ENCODE results near the gene NCKAP5.

NCKAP5 gene

DNA sequence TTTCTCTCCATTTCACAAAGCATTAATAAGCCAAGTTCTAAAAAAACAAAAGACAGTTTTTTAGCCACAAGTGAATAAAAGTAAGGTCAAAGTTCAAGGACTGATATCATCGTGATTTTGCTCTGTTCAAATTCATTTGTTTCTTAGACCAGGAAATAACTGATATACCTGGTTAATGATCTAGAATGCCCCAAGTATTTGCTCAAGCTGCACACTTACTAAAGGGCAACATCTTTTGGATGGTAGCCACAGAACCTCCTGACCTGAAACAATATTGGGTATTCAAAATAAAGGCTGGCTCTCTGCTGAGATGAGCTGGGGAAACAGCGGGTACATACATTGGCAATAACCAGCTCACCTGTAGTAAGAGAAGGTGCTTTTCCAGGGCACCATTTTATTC is 583.5 kb downstream of the NCKAP5 start:
- Histone ChIP-seq H3K36me3 (ENCODE audit: insufficient read depth, low read length) (no peaks in the 10 kb centered on the region), H3K79me2 (ENCODE audit: control insufficient read depth, insufficient read depth, low read length, unreplicated experiment) (no peaks in the 10 kb centered on the region), H3K27ac (ENCODE audit: low read depth, low read length) (no peak overlapping the region), H2AFZ (ENCODE audit: low read length, unreplicated experiment) (no peak overlapping the region), H3K27me3 (ENCODE audit: insufficient read depth, low read length) (no peaks in the 10 kb centered on the region), H3K4me1 (ENCODE audit: control insufficient read depth, insufficient read depth, low read length, unreplicated experiment) (no peaks in the 10 kb centered on the region), H3K4me3 (ENCODE audit: low read depth, low read length) (no peak overlapping the region)

DNA sequence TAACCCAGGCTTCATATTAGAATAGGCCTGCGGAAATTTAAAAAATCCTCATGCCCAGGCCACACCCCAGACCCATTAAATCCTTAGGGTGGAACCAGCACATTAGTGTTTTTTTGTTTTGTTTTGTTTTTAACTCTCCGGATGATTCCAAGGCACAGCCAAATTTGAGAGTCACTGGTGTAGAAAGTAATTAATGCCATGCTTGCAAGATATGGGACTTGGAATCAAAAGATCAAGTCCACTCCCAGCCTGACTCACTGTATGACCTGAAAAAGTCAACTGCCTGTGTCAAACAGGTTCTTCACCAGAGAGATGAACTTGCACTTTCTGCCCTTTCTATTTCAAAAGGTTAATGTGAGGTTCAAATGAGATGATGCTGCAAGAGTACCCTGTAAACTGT is 588.0 kb downstream of the NCKAP5 start:
- no peaks in the 10 kb centered on the region for H3K27me3 ChIP-seq (ENCODE audit: insufficient read depth, low read length)
- no peak overlapping the region for H3K4me3 ChIP-seq (ENCODE audit: low read depth, low read length)
- H3K79me2 ChIP-seq (ENCODE audit: control insufficient read depth, insufficient read depth, low read length, unreplicated experiment), result no peaks in the 10 kb centered on the region
- no peak overlapping the region for H2AFZ ChIP-seq (ENCODE audit: low read length, unreplicated experiment)
- peaks cover 4% of the 10 kb centered on the region for H3K4me1 ChIP-seq (ENCODE audit: control insufficient read depth, insufficient read depth, low read length, unreplicated experiment)
- H3K27ac ChIP-seq (ENCODE audit: low read depth, low read length), result no peak overlapping the region
- no peaks in the 10 kb centered on the region for H3K36me3 ChIP-seq (ENCODE audit: insufficient read depth, low read length)

GRCh38 chr2:132979339-132980093 is 588.7 kb downstream of the NCKAP5 start:
- Histone ChIP-seq H3K36me3 (ENCODE audit: insufficient read depth, low read length) (no peaks in the 10 kb centered on the region), H3K4me1 (ENCODE audit: control insufficient read depth, insufficient read depth, low read length, unreplicated experiment) (peaks cover 4% of the 10 kb centered on the region), H2AFZ (ENCODE audit: low read length, unreplicated experiment) (no peak overlapping the region), H3K27me3 (ENCODE audit: insufficient read depth, low read length) (no peaks in the 10 kb centered on the region), H3K79me2 (ENCODE audit: control insufficient read depth, insufficient read depth, low read length, unreplicated experiment) (no peaks in the 10 kb centered on the region), H3K4me3 (ENCODE audit: low read depth, low read length) (no peak overlapping the region), H3K27ac (ENCODE audit: low read depth, low read length) (no peak overlapping the region)

DNA sequence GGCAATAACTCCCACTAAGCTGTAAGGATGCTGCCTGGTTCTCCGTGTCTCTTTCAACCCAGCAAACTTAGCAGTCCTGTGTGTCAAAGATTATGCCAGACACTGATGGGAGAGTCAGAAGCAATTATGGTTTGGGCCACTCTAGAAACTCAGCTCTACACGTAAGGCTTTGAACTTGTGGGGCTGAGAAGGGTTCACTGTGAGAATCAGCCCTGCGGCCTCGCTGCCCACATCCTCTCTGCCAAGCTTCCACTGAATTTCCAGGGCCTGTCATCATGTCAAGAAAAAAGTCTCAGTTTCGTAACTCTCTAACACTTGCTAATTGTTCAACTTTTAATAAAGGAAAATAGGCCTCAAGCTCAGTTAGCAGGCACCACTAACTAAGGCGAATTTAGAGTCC is 589.4 kb downstream of the NCKAP5 start:
- H3K79me2 ChIP-seq (ENCODE audit: control insufficient read depth, insufficient read depth, low read length, unreplicated experiment), result no peaks in the 10 kb centered on the region
- peaks cover 4% of the 10 kb centered on the region for H3K4me1 ChIP-seq (ENCODE audit: control insufficient read depth, insufficient read depth, low read length, unreplicated experiment)
- H3K4me3 ChIP-seq (ENCODE audit: low read depth, low read length), result no peak overlapping the region
- no peak overlapping the region for H3K27ac ChIP-seq (ENCODE audit: low read depth, low read length)
- H2AFZ ChIP-seq (ENCODE audit: low read length, unreplicated experiment), result no peak overlapping the region
- no peaks in the 10 kb centered on the region for H3K36me3 ChIP-seq (ENCODE audit: insufficient read depth, low read length)
- no peaks in the 10 kb centered on the region for H3K27me3 ChIP-seq (ENCODE audit: insufficient read depth, low read length)

GRCh38 chr2:132977812-132978529 is 590.3 kb downstream of the NCKAP5 start:
- Histone ChIP-seq H3K27me3 (ENCODE audit: insufficient read depth, low read length) (no peaks in the 10 kb centered on the region), H3K79me2 (ENCODE audit: control insufficient read depth, insufficient read depth, low read length, unreplicated experiment) (no peaks in the 10 kb centered on the region), H3K4me3 (ENCODE audit: low read depth, low read length) (no peak overlapping the region)

GRCh38 chr2:132975193-132976105 is 592.8 kb downstream of the NCKAP5 start:
- Histone ChIP-seq H3K27ac (ENCODE audit: low read depth, low read length) (no peak overlapping the region), H3K27me3 (ENCODE audit: insufficient read depth, low read length) (no peaks in the 10 kb centered on the region), H3K4me3 (ENCODE audit: low read depth, low read length) (no peak overlapping the region), H3K79me2 (ENCODE audit: control insufficient read depth, insufficient read depth, low read length, unreplicated experiment) (no peaks in the 10 kb centered on the region), H2AFZ (ENCODE audit: low read length, unreplicated experiment) (no peak overlapping the region), H3K4me1 (ENCODE audit: control insufficient read depth, insufficient read depth, low read length, unreplicated experiment) (peaks cover 4% of the 10 kb centered on the region), H3K36me3 (ENCODE audit: insufficient read depth, low read length) (no peaks in the 10 kb centered on the region)

More at GRCh38 chr2:132977812-132978529, 590.3 kb downstream of the NCKAP5 start:
- Histone ChIP-seq H3K36me3 (ENCODE audit: insufficient read depth, low read length) (no peaks in the 10 kb centered on the region), H3K4me1 (ENCODE audit: control insufficient read depth, insufficient read depth, low read length, unreplicated experiment) (peaks cover 4% of the 10 kb centered on the region), H3K27ac (ENCODE audit: low read depth, low read length) (no peak overlapping the region), H2AFZ (ENCODE audit: low read length, unreplicated experiment) (no peak overlapping the region)

GRCh38 chr2:132974467-132975095 is 593.7 kb downstream of the NCKAP5 start:
- no peaks in the 10 kb centered on the region for H3K79me2 ChIP-seq (ENCODE audit: control insufficient read depth, insufficient read depth, low read length, unreplicated experiment)
- no peak overlapping the region for H3K27ac ChIP-seq (ENCODE audit: low read depth, low read length)
- no peaks in the 10 kb centered on the region for H3K27me3 ChIP-seq (ENCODE audit: insufficient read depth, low read length)
- no peak overlapping the region for H3K4me3 ChIP-seq (ENCODE audit: low read depth, low read length)
- peaks cover 4% of the 10 kb centered on the region for H3K4me1 ChIP-seq (ENCODE audit: control insufficient read depth, insufficient read depth, low read length, unreplicated experiment)
- no peaks in the 10 kb centered on the region for H3K36me3 ChIP-seq (ENCODE audit: insufficient read depth, low read length)
- H2AFZ ChIP-seq (ENCODE audit: low read length, unreplicated experiment), result no peak overlapping the region

DNA sequence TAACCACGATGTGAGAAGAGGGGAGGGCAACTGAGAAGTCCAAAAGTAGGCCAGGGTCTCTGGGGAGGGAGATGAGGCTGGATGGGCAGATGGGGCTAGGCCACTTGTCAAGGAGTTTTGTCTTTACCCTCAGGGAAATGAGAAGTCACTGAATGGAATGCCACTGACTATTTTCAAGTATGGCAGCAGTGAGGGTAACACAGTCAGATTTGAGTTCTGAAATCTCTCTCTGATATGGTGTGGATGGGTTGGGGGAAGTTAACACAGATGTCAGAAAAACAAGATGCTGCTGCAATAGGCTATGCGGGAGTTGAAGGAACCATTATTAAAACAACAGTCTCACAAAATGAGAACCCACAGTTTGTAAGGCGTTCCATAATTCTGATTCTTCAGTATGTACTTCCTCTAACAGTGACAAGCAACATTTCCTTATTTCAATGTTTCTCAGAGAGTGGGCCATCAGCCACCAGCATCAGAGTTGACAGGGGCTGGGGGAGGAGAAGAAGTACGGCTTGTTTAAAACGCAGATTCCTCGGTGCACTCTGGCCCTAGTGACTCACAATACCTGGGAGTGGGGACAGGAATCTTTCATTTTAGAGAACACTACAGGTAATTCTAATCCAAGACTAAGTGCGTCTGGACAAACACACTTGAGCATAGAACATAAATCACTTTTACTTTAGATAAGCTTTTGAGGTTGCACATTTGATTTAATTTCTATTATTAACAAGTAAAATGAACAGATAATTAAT is 596.8 kb downstream of the NCKAP5 start:
- no peaks in the 10 kb centered on the region for H3K4me1 ChIP-seq (ENCODE audit: control insufficient read depth, insufficient read depth, low read length, unreplicated experiment)
- no peak overlapping the region for H3K4me3 ChIP-seq (ENCODE audit: low read depth, low read length)
- H3K79me2 ChIP-seq (ENCODE audit: control insufficient read depth, insufficient read depth, low read length, unreplicated experiment), result no peaks in the 10 kb centered on the region

GRCh38 chr2:132969371-132969985 is 598.8 kb downstream of the NCKAP5 start:
- Histone ChIP-seq H3K36me3 (ENCODE audit: insufficient read depth, low read length) (no peaks in the 10 kb centered on the region), H3K4me3 (ENCODE audit: low read depth, low read length) (no peak overlapping the region), H3K27ac (ENCODE audit: low read depth, low read length) (no peak overlapping the region), H3K79me2 (ENCODE audit: control insufficient read depth, insufficient read depth, low read length, unreplicated experiment) (no peaks in the 10 kb centered on the region), H3K27me3 (ENCODE audit: insufficient read depth, low read length) (no peaks in the 10 kb centered on the region), H3K4me1 (ENCODE audit: control insufficient read depth, insufficient read depth, low read length, unreplicated experiment) (no peaks in the 10 kb centered on the region), H2AFZ (ENCODE audit: low read length, unreplicated experiment) (no peak overlapping the region)

More for the DNA sequence above, 596.8 kb downstream of the NCKAP5 start:
- H3K36me3 ChIP-seq (ENCODE audit: insufficient read depth, low read length), result no peaks in the 10 kb centered on the region
- H3K27ac ChIP-seq (ENCODE audit: low read depth, low read length), result no peak overlapping the region
- no peak overlapping the region for H2AFZ ChIP-seq (ENCODE audit: low read length, unreplicated experiment)
- H3K27me3 ChIP-seq (ENCODE audit: insufficient read depth, low read length), result no peaks in the 10 kb centered on the region

Measured in ACC112 (cell line).